ENCODE data around the gene BLOC1S6.

BLOC1S6 gene

DNA sequence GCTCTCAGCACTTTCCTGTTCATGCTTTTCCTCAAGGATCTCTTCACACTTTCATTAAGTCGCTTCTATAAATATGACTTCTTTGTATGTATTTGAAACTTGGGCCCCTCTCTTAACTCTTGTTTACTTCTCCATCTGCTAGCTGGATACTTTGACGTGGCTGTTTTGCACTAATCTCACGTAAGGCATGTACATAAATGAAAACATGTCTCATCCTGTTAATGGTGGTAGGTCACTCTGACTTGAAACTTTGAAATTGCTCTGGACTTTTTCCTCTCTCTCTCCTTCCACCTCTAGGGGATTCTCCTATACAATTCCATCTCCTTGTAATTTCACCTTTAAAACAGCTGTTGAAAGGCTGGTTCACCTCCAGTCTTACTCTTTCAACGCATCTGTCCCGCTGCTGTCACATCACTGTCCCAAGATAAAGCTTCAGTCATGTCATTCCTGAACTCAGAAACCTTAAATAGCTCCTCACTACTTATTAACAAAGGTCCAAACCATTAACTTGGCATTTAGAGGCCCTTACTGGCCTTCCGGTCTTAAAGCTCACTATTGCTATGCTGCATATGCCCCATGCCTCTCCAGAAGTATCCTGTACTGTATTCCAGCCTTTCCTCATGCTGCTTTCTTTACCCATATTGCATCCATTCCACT, 1.2 kb downstream of the BLOC1S6 start:
- DNase-seq: no peak

- DNase-seq: no peak
These were observed 2.1 kb downstream of the BLOC1S6 start for GRCh38 chr15:45589256-45589655.

- no peak for DNase-seq
These were observed 7.1 kb downstream of the BLOC1S6 start for GRCh38 chr15:45594319-45594718.

GRCh38 chr15:45594835-45595530, 7.8 kb downstream of the BLOC1S6 start:
- DNase-seq: no peak

DNA sequence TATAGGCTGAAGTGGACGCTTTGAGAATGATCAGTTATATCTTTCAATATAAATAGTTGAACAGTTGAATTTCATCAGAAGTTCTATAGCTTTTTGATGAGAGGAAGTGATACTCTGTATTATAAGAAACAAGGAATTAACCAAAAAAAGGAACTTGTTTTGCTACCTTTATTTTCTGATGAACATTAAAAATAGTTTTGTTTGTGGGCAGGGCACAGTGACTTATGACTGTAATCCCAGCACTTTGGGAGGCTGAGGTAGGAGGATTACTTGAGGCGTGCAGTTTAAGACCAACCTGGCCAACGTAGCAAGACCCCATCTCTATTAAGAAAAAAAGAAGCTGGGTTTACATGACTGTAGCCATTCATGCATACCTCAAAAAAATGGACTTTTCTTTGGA, 16.7 kb downstream of the BLOC1S6 start:
- DNase-seq: no peak

DNA sequence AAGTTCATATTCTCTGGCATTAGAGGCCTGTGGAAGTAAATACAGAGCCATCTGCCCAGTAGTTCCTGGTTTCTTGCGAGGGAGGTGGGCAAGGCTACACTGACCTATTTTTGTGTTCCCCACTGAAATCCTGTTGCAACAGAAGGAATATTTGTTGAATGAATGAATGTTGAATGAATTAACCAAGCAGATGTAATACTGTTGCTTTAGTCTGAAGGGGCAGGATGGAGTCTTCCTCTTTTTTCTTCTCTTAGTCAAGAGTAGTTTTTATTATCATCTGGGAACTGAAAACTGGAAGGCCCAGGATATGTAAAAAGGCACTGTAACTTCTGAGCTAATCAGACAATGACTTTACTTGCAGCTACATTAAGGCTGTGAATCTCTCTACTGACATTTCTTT, 17.1 kb downstream of the BLOC1S6 start:
- no peak for DNase-seq

DNA sequence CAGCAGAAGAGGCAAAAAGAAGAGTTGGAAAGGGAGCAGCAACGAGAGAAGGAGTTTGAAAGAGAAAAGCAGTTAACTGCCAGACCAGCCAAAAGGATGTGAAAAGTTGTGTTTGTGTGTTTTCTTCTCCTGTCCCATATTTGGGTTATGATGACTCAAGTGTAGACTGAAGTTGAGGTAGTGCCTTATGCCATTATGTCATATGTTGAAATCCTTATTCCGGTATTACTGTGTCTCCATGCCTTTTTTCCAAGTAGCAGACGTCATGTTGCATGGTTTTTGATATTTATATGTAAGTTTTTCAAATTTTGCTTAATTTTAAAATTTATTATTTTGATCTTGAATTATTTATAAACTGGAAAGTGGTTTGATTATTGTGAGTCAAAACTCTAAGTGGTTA, 19.2 kb downstream of the BLOC1S6 start:
- DNase-seq: no peak

DNA sequence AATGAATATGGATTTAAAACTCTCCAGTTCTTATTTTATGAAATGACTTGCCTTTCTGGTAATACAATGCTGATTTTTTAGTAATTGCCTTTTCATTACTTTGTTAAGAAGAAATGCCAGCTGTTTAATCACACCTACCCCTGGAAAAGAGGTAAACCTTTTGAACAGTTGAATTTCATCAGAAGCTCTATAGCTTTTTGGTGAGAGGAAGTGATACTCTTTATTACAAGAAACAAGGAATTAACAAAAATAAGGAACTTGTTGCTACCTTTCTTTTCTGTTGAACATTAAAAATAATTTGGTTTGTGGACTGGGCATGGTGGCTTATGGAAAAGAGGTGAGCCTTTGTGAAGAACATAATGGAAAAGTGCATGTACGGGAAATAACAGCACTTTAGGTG, 19.7 kb downstream of the BLOC1S6 start:
- DNase-seq: no peak

- DNase-seq: no peak
These were observed 24.1 kb downstream of the BLOC1S6 start for GRCh38 chr15:45611305-45611704.

- DNase-seq: peak; percentile 13
These were observed 25.7 kb downstream of the BLOC1S6 start for GRCh38 chr15:45612790-45613415.

- no peak for DNase-seq
These were observed 29.7 kb downstream of the BLOC1S6 start for GRCh38 chr15:45616901-45617323.

- DNase-seq: peak; percentile 66
These were observed 31.6 kb downstream of the BLOC1S6 start for GRCh38 chr15:45618813-45619212.

DNA sequence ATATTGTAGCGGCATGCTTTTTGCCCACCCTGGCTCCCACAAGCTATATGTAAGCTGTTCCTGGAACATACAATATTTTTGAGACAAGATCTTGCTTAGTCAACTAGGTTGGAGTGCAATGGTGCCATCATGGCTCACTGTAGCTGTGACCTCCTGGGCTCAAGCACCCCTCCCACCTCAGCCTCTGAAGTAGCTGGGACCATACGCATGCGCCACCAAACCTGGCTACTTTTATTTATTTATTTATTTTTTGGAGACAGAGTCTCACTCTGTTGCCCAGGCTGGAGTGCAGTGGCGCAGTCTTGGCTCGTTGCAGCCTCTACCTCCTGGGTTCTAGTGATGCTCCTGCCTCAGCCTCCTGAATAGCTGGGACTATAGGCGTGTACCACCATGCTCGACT, 41.0 kb downstream of the BLOC1S6 start:
- no peak for DNase-seq

GRCh38 chr15:45630917-45631691, 43.9 kb downstream of the BLOC1S6 start:
- DNase-seq: no peak

DNA sequence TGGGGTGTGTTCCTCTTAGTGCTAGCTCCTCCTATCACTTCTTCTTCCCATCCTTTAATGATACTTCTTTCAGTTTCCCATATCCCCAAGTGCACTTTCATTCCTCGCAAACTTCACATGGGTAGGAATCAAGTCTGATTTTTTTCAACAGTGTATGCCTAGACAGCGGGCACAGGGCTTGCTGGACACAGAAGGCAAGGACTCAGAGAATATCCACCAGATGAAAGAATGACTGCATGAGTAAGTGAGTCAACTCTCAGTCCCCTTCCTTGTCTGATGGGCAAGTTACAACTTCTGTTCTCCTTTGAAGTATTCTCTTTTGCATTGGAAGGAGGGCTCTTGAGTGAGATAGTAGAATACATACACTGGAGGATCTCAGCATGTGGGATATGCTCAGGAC, 44.6 kb downstream of the BLOC1S6 start:
- no peak for DNase-seq

GRCh38 chr15:45634432-45635190, 47.4 kb downstream of the BLOC1S6 start, which contains the start of gene SQOR:
TSS of gene SQOR (plus strand) at chr15:45635029. CDS start at chr15:45658924, 23,895 bp downstream.
- no peak for DNase-seq

DNA sequence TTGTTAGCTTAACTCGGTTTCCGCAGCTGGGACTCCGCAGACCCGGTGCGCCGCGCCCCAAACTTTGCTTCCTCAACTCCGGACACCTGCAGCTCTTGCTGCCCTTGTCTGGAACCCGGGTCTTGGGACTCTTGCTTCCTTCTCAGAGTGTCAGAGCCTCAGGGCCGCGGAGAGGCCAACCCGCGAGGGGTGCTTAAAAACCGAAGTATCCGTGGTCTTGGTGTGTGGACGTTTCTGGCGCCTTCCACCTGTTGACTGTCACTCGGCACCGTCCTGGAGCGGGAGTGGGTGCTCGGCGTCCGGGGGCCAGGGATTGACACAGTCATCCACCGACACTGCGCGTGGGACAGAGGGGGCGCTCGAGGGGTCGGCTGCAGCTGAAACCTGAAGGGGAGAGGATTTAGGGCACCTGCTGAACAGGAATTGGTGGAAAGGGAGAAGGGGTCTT, 48.0 kb downstream of the BLOC1S6 start:
- DNase-seq: no peak

DNA sequence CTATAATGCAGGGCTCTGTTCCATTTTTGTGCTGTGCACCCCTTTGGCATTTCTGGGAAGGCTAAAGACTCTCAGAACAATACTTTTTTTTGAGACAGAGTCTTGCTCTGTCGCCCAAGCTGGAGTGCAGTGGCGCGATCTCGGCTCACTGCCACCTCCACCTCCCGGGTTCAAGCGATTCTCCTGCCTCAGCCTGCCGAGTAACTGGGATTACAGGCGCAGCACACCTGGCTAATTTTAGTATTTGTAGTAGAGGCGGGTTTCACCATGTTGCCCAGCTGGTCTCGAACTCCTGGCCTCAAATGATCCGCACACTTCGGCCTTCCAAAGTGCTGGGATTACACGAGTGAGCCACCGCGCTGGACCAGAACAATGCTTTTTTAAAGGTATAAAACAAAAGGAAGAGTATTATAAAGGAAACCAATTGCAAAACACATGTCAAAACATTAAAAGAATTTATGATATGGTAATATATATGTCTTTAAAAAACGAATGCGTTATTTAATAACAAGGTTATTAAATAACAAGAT, 48.6 kb downstream of the BLOC1S6 start:
- DNase-seq: no peak

GRCh38 chr15:45637141-45637540, 50.0 kb downstream of the BLOC1S6 start:
- DNase-seq: no peak

- peak; percentile 50 for DNase-seq
These were observed 50.4 kb downstream of the BLOC1S6 start for GRCh38 chr15:45637552-45638033.

- no peak for DNase-seq
These were observed 53.4 kb downstream of the BLOC1S6 start for GRCh38 chr15:45640616-45641015.

GRCh38 chr15:45641374-45641781, 54.2 kb downstream of the BLOC1S6 start:
- DNase-seq: no peak
